ENCODE data around the gene SCARB2.
"Not testable (repeated sequence)": the region's sequence is repeated elsewhere in the genome, so short reads cannot be mapped to it uniquely, and the experiment has no call there.

Gene SCARB2

DNA sequence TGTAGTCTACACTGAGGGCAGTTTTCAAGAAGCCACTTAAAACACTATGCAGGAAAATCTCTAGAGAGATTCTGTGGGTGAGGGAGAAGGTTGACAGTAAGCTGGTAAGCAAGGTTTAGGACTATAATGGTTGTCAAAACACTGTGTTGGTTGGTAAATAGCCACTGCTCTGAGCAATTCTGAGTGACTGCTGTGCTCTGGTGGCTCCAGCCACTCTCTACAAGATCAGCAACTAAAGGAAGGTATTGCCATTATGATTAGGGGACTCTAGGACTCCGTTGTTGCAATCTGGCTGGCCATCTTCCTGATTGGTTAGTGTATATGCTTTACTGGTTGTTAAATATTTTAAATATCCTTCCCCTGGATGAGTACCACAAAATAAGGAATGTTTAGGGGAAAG is 32.4 kb upstream of the SCARB2 start:
- DNase-seq (ENCODE audit: low read depth): no peak
- Histone ChIP-seq H3K36me3 (ENCODE audit: control insufficient read depth, insufficient read depth, low read length, severe bottlenecking) (no peaks in the 10 kb centered on the region), H3K9ac (ENCODE audit: low read length) (no peak overlapping the region), H3K27me3 (replicated peaks; ENCODE audit: control insufficient read depth, insufficient read depth, low read length) (peaks cover 17% of the 10 kb centered on the region), H3K9me3 (ENCODE audit: control insufficient read depth, low read length) (peaks cover 7% of the 10 kb centered on the region), H3K4me3 (ENCODE audit: low read length) (no peak overlapping the region), H3K4me1 (ENCODE audit: control insufficient read depth, insufficient read depth, low read length) (peaks cover 1% of the 10 kb centered on the region)

DNA sequence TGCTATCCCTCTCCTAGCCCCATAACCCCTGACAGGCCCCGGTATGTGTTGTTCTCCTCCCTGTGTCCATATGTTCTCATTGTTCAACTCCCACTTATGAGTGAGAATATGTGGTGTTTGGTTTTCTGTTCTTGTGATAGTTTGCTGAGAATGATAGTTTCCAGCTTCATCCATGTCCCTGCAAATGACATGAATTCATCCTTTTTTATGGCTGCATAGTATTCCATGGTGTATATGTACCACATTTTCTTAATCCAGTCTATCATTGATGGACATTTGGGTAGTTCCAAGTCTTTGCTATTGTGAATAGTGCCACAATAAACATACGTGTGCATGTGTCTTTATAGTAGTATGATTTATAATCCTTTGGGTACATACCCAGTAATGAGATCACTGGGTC is 30.3 kb upstream of the SCARB2 start:
- H3K4me3 ChIP-seq (ENCODE audit: low read length); DNase-seq (ENCODE audit: low read depth); H3K27me3 ChIP-seq (replicated peaks; ENCODE audit: control insufficient read depth, insufficient read depth, low read length); H3K36me3 ChIP-seq (ENCODE audit: control insufficient read depth, insufficient read depth, low read length, severe bottlenecking); H3K4me1 ChIP-seq (ENCODE audit: control insufficient read depth, insufficient read depth, low read length); H3K9ac ChIP-seq (ENCODE audit: low read length): not testable (repeated sequence)
- peaks cover 29% of the 10 kb centered on the region for H3K9me3 ChIP-seq (ENCODE audit: control insufficient read depth, low read length)

DNA sequence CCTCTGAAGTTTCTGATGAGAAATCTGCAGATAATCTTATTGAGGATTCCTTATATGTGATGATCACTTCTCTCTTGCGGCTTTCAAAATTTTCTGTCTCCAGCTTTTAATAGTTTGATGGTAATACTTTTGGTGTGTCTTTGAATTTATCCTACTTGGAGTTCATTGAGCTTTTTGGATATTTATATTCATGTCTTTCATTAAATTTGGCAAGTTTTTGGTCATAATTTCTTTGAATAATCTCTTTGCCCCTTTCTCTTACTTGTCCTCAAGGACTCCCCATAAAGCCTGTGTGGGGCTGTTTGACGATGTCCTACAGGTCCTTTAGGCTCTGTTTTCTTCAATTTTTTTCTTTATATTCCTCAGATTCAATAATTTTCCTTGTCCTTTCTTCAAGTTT is 26.6 kb upstream of the SCARB2 start:
- Histone ChIP-seq H3K4me3 (ENCODE audit: low read length) (peak overlapping the region; percentile 8), H3K27me3 (replicated peaks; ENCODE audit: control insufficient read depth, insufficient read depth, low read length) (no peaks in the 10 kb centered on the region), H3K9ac (ENCODE audit: low read length) (no peak overlapping the region)

DNA sequence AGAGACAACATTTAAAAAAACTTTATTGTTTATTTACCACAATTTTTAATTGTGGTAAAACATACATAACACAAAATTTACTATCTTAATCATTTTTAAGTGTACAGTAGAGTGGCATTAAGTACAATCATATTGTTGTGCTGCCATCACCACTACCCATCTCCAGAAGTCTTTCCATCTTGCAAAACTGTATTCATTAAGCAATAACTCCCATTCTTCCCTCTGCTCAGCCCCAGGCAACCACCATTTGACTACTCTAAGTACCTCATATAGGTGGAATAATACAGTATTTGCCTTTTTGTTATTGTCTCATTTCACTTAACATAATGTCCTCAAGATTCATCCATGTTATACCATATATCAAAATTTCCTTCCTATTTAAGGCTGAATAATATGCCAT is 25.1 kb upstream of the SCARB2 start:
- Histone ChIP-seq H3K36me3 (ENCODE audit: control insufficient read depth, insufficient read depth, low read length, severe bottlenecking) (no peaks in the 10 kb centered on the region), H3K9me3 (ENCODE audit: control insufficient read depth, low read length) (peaks cover 31% of the 10 kb centered on the region), H3K4me1 (ENCODE audit: control insufficient read depth, insufficient read depth, low read length) (peaks cover 1% of the 10 kb centered on the region), H3K4me3 (ENCODE audit: low read length) (no peak overlapping the region), H3K27me3 (replicated peaks; ENCODE audit: control insufficient read depth, insufficient read depth, low read length) (no peaks in the 10 kb centered on the region), H3K9ac (ENCODE audit: low read length) (no peak overlapping the region)
- no peak for DNase-seq (ENCODE audit: low read depth)

More for the DNA sequence above, 26.6 kb upstream of the SCARB2 start:
- no peaks in the 10 kb centered on the region for H3K36me3 ChIP-seq (ENCODE audit: control insufficient read depth, insufficient read depth, low read length, severe bottlenecking)
- DNase-seq (ENCODE audit: low read depth): no peak
- peaks cover 31% of the 10 kb centered on the region for H3K9me3 ChIP-seq (ENCODE audit: control insufficient read depth, low read length)
- no peaks in the 10 kb centered on the region for H3K4me1 ChIP-seq (ENCODE audit: control insufficient read depth, insufficient read depth, low read length)

DNA sequence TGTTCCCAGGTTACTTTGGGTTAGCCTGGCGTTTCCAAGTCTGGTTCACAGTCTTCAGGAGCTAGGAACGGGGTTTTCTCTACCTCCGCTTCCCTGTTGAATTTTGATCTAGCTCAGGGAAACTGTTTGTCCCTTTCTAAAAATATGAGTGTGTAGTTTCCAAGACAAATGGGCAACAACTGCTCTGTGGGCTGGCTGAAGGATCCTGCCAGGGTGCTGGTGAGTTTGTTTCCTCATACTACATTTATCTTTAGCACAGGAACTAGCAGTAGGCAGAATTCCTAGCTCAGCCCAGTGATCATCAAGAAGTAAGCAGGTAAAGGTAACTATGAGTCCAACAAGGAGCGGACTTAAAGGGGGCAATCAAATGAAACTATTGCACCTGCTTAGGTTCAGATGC is 24.6 kb upstream of the SCARB2 start:
- DNase-seq (ENCODE audit: low read depth): no peak
- no peak overlapping the region for H3K4me3 ChIP-seq (ENCODE audit: low read length)
- no peaks in the 10 kb centered on the region for H3K27me3 ChIP-seq (replicated peaks; ENCODE audit: control insufficient read depth, insufficient read depth, low read length)
- no peak overlapping the region for H3K9ac ChIP-seq (ENCODE audit: low read length)
- peaks cover 31% of the 10 kb centered on the region for H3K9me3 ChIP-seq (ENCODE audit: control insufficient read depth, low read length)
- H3K4me1 ChIP-seq (ENCODE audit: control insufficient read depth, insufficient read depth, low read length): peaks cover 6% of the 10 kb centered on the region
- H3K36me3 ChIP-seq (ENCODE audit: control insufficient read depth, insufficient read depth, low read length, severe bottlenecking): no peaks in the 10 kb centered on the region

DNA sequence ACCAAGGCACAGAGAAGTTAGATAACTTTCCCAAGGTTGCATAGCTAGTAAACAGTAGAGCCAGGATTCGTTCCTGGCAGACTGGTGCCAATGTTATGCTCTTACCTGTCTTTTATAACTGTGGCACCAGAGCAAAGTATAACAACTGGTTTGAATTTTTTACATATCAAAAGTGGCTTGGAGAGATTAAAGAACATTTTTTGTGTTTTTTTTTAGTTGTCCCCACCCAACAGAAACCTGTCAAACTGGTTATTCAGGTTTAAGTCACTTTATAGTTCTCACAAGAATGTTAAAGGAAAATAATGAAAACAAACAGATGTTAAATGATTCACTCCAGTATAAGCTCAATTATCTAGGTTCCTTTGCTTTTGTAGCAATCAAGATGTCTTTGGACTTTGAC is 22.3 kb upstream of the SCARB2 start:
- Histone ChIP-seq H3K9me3 (ENCODE audit: control insufficient read depth, low read length) (peaks cover 22% of the 10 kb centered on the region), H3K9ac (ENCODE audit: low read length) (no peak overlapping the region), H3K36me3 (ENCODE audit: control insufficient read depth, insufficient read depth, low read length, severe bottlenecking) (no peaks in the 10 kb centered on the region), H3K27me3 (replicated peaks; ENCODE audit: control insufficient read depth, insufficient read depth, low read length) (no peaks in the 10 kb centered on the region), H3K4me3 (ENCODE audit: low read length) (no peak overlapping the region), H3K4me1 (ENCODE audit: control insufficient read depth, insufficient read depth, low read length) (peaks cover 23% of the 10 kb centered on the region)
- no peak for DNase-seq (ENCODE audit: low read depth)

DNA sequence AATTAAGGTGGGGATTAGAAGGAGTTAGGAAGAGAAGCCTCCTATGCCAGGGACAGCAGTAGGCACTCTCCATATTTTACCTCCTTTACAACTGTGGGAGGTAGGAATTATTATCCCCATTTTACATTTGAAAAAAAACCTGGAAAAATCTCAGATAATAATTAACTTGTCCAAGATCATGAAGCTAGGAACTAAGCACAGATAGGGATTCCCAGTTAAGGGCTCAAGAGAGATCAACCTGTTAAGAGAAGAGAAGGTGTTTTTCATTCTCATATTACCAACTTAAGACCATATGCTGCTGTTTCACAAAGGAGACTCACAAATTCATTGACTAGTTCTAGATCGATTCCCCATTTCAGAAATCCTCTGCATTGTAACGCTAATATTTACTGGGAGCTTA is 21.8 kb upstream of the SCARB2 start:
- Histone ChIP-seq H3K4me1 (ENCODE audit: control insufficient read depth, insufficient read depth, low read length) (peaks cover 23% of the 10 kb centered on the region), H3K27me3 (replicated peaks; ENCODE audit: control insufficient read depth, insufficient read depth, low read length) (no peaks in the 10 kb centered on the region), H3K9ac (ENCODE audit: low read length) (no peak overlapping the region), H3K4me3 (ENCODE audit: low read length) (no peak overlapping the region), H3K36me3 (ENCODE audit: control insufficient read depth, insufficient read depth, low read length, severe bottlenecking) (no peaks in the 10 kb centered on the region), H3K9me3 (ENCODE audit: control insufficient read depth, low read length) (peaks cover 17% of the 10 kb centered on the region)
- DNase-seq (ENCODE audit: low read depth): no peak

DNA sequence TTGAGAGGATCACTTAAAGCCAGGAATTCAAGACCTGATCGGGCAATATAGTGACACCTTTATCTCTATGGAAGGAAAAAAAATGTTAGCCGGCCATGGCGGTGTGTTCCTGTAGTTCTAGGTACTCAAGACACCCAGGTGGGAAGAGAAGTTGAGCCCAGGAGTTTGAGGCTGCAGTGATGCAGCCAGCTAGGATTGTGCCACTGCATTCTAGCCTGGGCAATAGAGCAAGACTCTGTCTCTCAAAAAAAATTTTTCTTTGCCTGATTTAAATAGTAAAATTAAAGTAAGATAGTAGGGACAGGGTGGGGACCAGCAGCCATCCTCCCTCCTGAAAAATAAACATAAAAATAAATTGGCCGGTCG is 21.0 kb upstream of the SCARB2 start:
- Histone ChIP-seq H3K4me1 (ENCODE audit: control insufficient read depth, insufficient read depth, low read length) (peaks cover 23% of the 10 kb centered on the region), H3K27me3 (replicated peaks; ENCODE audit: control insufficient read depth, insufficient read depth, low read length) (no peaks in the 10 kb centered on the region), H3K36me3 (ENCODE audit: control insufficient read depth, insufficient read depth, low read length, severe bottlenecking) (no peaks in the 10 kb centered on the region), H3K4me3 (ENCODE audit: low read length) (no peak overlapping the region), H3K9me3 (ENCODE audit: control insufficient read depth, low read length) (peaks cover 10% of the 10 kb centered on the region), H3K9ac (ENCODE audit: low read length) (no peak overlapping the region)
- DNase-seq (ENCODE audit: low read depth): no peak

DNA sequence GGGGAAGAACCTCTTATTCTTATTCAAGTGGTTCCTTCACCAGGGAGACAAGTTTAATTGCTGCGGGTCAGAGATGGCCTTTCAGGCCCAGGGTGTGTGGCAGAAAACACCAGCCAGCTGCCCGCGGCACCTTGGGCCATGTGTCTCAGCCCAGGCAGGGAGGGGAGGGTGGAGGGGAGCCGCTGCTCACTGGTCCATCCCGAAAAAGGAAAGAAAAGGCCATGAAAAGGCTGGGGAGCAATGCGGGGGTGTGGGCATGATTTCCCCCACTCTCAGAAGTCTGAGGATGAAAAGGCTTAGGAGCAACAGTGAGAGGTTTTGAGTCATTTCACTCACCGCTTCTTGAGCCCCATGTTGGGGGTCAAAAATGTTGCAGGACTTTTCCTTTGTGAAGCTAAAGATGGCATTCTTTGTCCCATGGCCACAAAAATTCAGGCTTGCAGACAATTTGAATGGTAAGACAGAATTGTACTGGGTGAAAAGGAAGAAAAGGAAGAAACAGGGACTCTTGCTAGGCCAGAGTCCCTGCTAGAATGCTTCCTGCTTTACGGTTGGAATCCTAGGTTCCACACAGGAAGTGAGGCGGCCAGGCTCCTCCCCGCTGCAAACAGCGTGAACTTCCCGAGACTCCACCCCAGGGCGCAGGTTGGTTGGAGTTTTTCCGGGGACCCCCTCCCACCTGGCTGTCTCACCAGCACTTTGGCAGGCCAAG is 20.5 kb upstream of the SCARB2 start:
- Histone ChIP-seq H3K9ac (ENCODE audit: low read length) (peak overlapping the region; percentile 11), H3K27me3 (replicated peaks; ENCODE audit: control insufficient read depth, insufficient read depth, low read length) (no peaks in the 10 kb centered on the region), H3K4me1 (ENCODE audit: control insufficient read depth, insufficient read depth, low read length) (peaks cover 23% of the 10 kb centered on the region), H3K36me3 (ENCODE audit: control insufficient read depth, insufficient read depth, low read length, severe bottlenecking) (no peaks in the 10 kb centered on the region), H3K4me3 (ENCODE audit: low read length) (no peak overlapping the region), H3K9me3 (ENCODE audit: control insufficient read depth, low read length) (peaks cover 4% of the 10 kb centered on the region)
- no peak for DNase-seq (ENCODE audit: low read depth)

DNA sequence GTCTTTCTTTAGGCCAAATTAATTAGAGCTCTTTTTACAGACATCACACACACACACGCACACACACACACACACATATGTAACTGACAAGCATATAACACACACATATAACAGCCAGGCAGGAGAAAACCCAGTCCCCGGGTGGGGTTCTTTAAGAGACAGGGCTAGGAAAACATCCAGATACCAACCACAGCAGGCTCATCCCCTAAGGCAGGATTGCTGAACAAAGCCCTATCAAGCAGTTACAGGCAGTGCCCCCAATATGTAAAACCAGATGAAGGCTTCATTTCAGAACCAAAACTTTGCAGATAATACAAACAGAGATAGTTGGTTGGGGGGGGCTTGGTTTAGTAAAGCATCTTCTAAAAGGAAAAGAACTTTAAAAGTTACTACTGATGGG is 19.9 kb upstream of the SCARB2 start:
- Histone ChIP-seq H3K36me3 (ENCODE audit: control insufficient read depth, insufficient read depth, low read length, severe bottlenecking) (no peaks in the 10 kb centered on the region), H3K4me1 (ENCODE audit: control insufficient read depth, insufficient read depth, low read length) (peaks cover 23% of the 10 kb centered on the region), H3K9me3 (ENCODE audit: control insufficient read depth, low read length) (no peaks in the 10 kb centered on the region), H3K4me3 (ENCODE audit: low read length) (no peak overlapping the region), H3K27me3 (replicated peaks; ENCODE audit: control insufficient read depth, insufficient read depth, low read length) (no peaks in the 10 kb centered on the region), H3K9ac (ENCODE audit: low read length) (peak overlapping the region; percentile 11)
- DNase-seq (ENCODE audit: low read depth): no peak

DNA sequence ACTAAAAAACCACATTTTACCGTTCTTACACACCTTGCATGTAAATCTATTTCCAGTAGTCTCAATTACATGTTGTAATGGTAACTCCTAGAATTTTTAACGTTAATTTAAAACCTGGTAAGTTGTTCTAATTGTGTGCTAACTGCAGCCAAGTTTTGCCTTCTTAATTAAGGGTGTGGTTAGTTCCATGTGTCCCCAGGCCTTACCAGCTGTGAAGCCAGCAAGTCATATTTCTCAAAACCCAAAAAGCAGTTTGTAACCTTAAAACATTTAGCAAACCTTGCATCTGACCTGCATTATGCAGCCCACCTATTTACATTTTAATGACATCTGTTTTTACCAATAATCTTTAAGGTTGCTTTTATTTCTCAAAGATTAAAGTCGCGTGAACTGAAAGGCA is 19.5 kb upstream of the SCARB2 start:
- Histone ChIP-seq H3K4me1 (ENCODE audit: control insufficient read depth, insufficient read depth, low read length) (peaks cover 23% of the 10 kb centered on the region), H3K27me3 (replicated peaks; ENCODE audit: control insufficient read depth, insufficient read depth, low read length) (no peaks in the 10 kb centered on the region), H3K9me3 (ENCODE audit: control insufficient read depth, low read length) (no peaks in the 10 kb centered on the region), H3K4me3 (ENCODE audit: low read length) (no peak overlapping the region), H3K9ac (ENCODE audit: low read length) (peak overlapping the region; percentile 11), H3K36me3 (ENCODE audit: control insufficient read depth, insufficient read depth, low read length, severe bottlenecking) (no peaks in the 10 kb centered on the region)
- DNase-seq (ENCODE audit: low read depth): no peak

DNA sequence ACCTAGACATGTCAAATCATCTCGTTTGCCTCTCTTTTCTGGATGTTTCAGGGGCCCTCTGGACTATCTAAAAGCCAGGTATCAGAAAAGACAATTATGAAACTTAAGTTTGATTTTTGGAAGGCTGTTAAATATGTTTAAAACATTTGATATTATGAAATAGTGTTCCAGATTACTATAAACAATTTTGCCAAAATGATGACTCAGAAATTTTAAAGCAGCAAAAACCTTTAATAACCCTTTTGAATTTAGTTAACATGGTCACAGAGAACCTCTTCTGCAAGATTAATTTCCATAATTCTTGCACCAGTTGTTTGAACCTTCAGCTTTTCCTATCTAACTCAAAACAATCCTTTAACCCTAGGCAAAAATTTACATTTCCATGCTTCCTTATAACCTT is 19.1 kb upstream of the SCARB2 start:
- Histone ChIP-seq H3K27me3 (replicated peaks; ENCODE audit: control insufficient read depth, insufficient read depth, low read length) (no peaks in the 10 kb centered on the region), H3K36me3 (ENCODE audit: control insufficient read depth, insufficient read depth, low read length, severe bottlenecking) (no peaks in the 10 kb centered on the region), H3K4me1 (ENCODE audit: control insufficient read depth, insufficient read depth, low read length) (peaks cover 23% of the 10 kb centered on the region), H3K9ac (ENCODE audit: low read length) (peak overlapping the region; percentile 11), H3K4me3 (ENCODE audit: low read length) (no peak overlapping the region), H3K9me3 (ENCODE audit: control insufficient read depth, low read length) (no peaks in the 10 kb centered on the region)
- peak; percentile 53 for DNase-seq (ENCODE audit: low read depth)
